GM12865 (cell line): Measurements from ENCODE around the gene XRCC1.
"Not testable (repeated sequence)": the region's sequence is repeated elsewhere in the genome, so short reads cannot be mapped to it uniquely, and the experiment has no call there.

Source experiments
- DNase-seq: peaks from one replicate; pipeline ENCODE4 v3.0.0; 2010; ENCODE audit warnings: low read depth
- H3K4me3 ChIP-seq: 2 replicates; pipeline ENCODE4 v1.5.1; 2011; ENCODE audit warnings: mild to moderate bottlenecking, low read depth, low read length, control low read depth
- CTCF ChIP-seq: IDR thresholded peaks from 2 replicates; pipeline ENCODE4 v1.5.1; 2011; ENCODE audit warnings: low read length, control low read depth, low read depth, inconsistent platforms; ENCODE audit not compliant: insufficient read depth; ENCODE audit errors: missing control alignments

The XRCC1 gene

GRCh38 chr19:43518051-43518450, 57.3 kb downstream of the XRCC1 start:
- H3K4me3 ChIP-seq: no peak overlapping the region
- no peak for TF ChIP-seq CTCF

GRCh38 chr19:43512399-43512798, 62.9 kb downstream of the XRCC1 start:
- DNase-seq, H3K4me3 ChIP-seq: not testable (repeated sequence)

More at GRCh38 chr19:43518051-43518450, 57.3 kb downstream of the XRCC1 start:
- DNase-seq: no peak

GRCh38 chr19:43511324-43511723, 64.0 kb downstream of the XRCC1 start:
- no peak for TF ChIP-seq CTCF
- DNase-seq: no peak
- H3K4me3 ChIP-seq: no peak overlapping the region

GRCh38 chr19:43510713-43511112, 64.6 kb downstream of the XRCC1 start:
- no peak for TF ChIP-seq CTCF

GRCh38 chr19:43507880-43508279, 67.4 kb downstream of the XRCC1 start:
- H3K4me3 ChIP-seq: no peak overlapping the region
- no peak for DNase-seq
- no peak for TF ChIP-seq CTCF

More at GRCh38 chr19:43510713-43511112, 64.6 kb downstream of the XRCC1 start:
- H3K4me3 ChIP-seq: no peak overlapping the region
- DNase-seq: no peak

GRCh38 chr19:43506629-43507028, 68.7 kb downstream of the XRCC1 start:
- no peak for DNase-seq
- no peak for TF ChIP-seq CTCF
- no peak overlapping the region for H3K4me3 ChIP-seq

- no peak for TF ChIP-seq CTCF
Measured at GRCh38 chr19:43505941-43506340, 69.4 kb downstream of the XRCC1 start.

GRCh38 chr19:43505186-43505456, 70.2 kb downstream of the XRCC1 start:
- no peak overlapping the region for H3K4me3 ChIP-seq
- no peak for TF ChIP-seq CTCF
- DNase-seq: no peak

More at GRCh38 chr19:43505941-43506340, 69.4 kb downstream of the XRCC1 start:
- no peak overlapping the region for H3K4me3 ChIP-seq
- no peak for DNase-seq
